ENCODE results near the gene ZDBF2. TPM values are rescaled to one million over a fixed set of nuclear protein-coding genes. Genes with fewer than 3 reads are reported as not detected.

ZDBF2 gene
- polyA plus RNA-seq, 1 donor (not counting 4 experiments of a cell fraction or from before 2014, with no cell fraction given) = 4.1 TPM

DNA sequence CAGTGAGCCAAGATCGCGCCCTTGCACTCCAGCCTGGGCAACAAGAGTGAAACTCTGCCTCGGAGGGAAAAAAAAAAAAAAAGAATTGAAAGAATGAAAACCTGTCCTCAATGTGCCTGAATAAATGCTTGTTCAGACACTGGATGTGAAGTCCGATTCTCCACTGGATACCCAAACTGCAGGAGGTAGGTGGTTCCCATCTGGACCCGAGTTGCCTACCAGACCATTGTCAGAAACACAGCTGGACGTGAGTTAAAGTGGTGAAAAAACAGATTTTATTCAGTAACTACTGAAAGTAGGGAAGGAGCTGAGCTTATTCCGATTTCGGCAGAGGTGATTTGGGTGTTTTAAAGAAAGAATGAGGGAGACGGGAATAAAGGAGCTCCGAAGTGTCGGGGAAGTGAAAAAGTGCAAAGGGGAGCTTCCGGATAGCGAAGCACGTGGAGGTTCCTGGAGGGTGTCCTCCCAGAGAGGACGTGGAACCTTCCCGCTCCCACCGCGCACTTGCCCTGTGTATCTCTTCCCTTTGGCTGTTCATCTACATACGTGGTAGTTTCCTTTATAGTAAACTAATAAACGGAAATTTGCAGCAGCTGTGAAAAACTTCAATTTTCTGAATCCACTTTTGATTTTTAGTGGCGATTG lies 10.4 kb upstream of the ZDBF2 start:
- dilution Hi-C loops (cut with MboI; ENCODE audit: extremely low pct_ligation_motif_present, low sequenced_read_pairs) = no loop called here

DNA sequence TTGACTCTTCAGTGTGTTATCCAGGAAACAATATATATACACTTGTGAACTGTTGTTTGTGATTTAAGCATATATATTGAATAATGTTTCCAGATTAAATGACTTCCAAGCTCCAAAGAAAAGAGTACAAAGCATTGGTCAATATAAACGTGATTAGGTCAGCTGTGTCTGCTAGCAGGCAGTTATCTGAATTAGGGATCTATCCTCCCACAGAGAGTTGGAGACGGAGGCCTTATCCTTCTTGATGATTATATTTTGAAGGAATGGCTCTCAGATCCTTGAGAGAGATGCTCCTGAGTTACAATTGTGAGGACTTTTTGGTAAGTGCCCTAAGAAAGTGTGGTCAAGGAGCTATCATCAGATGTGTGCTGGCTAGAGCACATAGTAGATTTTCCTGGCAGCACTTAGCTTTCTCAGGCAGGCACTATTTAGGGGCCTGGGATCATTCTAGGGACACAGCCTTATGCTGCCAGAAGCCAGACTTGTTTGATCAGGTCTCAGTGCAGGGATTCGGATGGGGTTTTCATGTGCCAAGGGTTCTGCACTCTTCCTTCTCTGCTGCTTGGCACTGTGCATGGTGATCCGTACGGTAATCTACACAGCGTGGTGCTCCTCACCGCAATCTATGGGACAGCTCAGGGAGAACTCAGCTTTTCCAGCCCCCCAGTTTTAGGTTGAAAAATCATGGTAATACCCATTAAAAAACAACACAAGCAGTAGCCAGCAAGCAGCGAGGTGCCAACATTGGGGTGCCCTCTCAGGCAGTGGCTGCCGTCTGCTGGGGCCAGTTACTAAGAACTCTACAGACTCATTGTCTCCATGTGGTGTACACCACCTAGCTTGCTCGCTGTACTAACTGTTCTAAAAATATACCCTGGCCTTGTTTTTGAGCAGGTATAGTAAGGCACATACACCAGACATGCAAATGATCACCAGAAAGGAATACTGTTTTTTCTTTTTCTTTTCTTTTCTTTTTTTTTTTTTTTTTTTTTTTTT lies 8.0 kb upstream of the ZDBF2 start:
- Histone ChIP-seq H2AFZ (ENCODE audit: control insufficient read depth, low read length) (no peak overlapping the region), H4K20me1 (ENCODE audit: control insufficient read depth, extremely low read depth, insufficient read depth, low read length) (no peaks in the 10 kb centered on the region), H3K27ac (ENCODE audit: control insufficient read depth, insufficient read depth, low read length) (no peak overlapping the region), H3K9me3 (ENCODE audit: control insufficient read depth, low read depth, low read length) (no peaks in the 10 kb centered on the region), H3K4me3 (ENCODE audit: control insufficient read depth in 2 of 3, extremely low read depth in 1 of 3, insufficient read depth in 2 of 3, low read depth in 1 of 3, low read length in 3 of 3) (no peak overlapping the region), H3K36me3 (ENCODE audit: control insufficient read depth in 2 of 2, extremely low read depth in 1 of 2, insufficient read depth in 2 of 2, low read length in 2 of 2) (no peaks in the 10 kb centered on the region), H3K27me3 (ENCODE audit: control insufficient read depth, extremely low read depth, insufficient read depth, low read length) (peaks cover 59% of the 10 kb centered on the region), H3K79me2 (ENCODE audit: control insufficient read depth, insufficient read depth, low read length) (no peaks in the 10 kb centered on the region), H3K9ac (ENCODE audit: control insufficient read depth, extremely low read depth, insufficient read depth, low read length) (no peak overlapping the region), H3K4me1 (ENCODE audit: control insufficient read depth, extremely low read depth, insufficient read depth, low read length) (no peaks in the 10 kb centered on the region), H3K4me2 (ENCODE audit: control insufficient read depth, extremely low read depth, insufficient read depth, low read depth, low read length) (no peak overlapping the region), H3K9me1 (ENCODE audit: control insufficient read depth, extremely low read depth, insufficient read depth, low read length) (no peaks in the 10 kb centered on the region)
- no peak for TF ChIP-seq CTCF (optimal IDR thresholded peaks at IDR 0.05 in 1 of 3, IDR thresholded peaks at IDR 0.05 in 1 of 3, conservative IDR thresholded peaks at IDR 0.05 in 1 of 3; ENCODE audit: extremely low read depth in 1 of 3, insufficient read depth in 2 of 3, low read length in 3 of 3)
- no peak for TF ChIP-seq EZH2 (IDR thresholded peaks at IDR 0.05; ENCODE audit: low read length)
- dilution Hi-C loops (cut with MboI; ENCODE audit: extremely low pct_ligation_motif_present, low sequenced_read_pairs) = no loop called here
- DNase-seq (ENCODE audit: low read depth, low spot score) (no peak), FAIRE-seq (no peak)

More for the DNA sequence above, 10.4 kb upstream of the ZDBF2 start:
- H4K20me1 ChIP-seq (ENCODE audit: control insufficient read depth, extremely low read depth, insufficient read depth, low read length) = no peaks in the 10 kb centered on the region
- DNase-seq (ENCODE audit: low read depth, low spot score) (no peak), FAIRE-seq (no peak)
- H3K4me3 ChIP-seq (ENCODE audit: control insufficient read depth in 2 of 3, extremely low read depth in 1 of 3, insufficient read depth in 2 of 3, low read depth in 1 of 3, low read length in 3 of 3) = no peak overlapping the region
- H3K79me2 ChIP-seq (ENCODE audit: control insufficient read depth, insufficient read depth, low read length) = no peaks in the 10 kb centered on the region
- no peaks in the 10 kb centered on the region for H3K9me1 ChIP-seq (ENCODE audit: control insufficient read depth, extremely low read depth, insufficient read depth, low read length)
- H3K4me2 ChIP-seq (ENCODE audit: control insufficient read depth, extremely low read depth, insufficient read depth, low read depth, low read length) = no peak overlapping the region
- no peaks in the 10 kb centered on the region for H3K36me3 ChIP-seq (ENCODE audit: control insufficient read depth in 2 of 2, extremely low read depth in 1 of 2, insufficient read depth in 2 of 2, low read length in 2 of 2)
- H3K9me3 ChIP-seq (ENCODE audit: control insufficient read depth, low read depth, low read length) = no peaks in the 10 kb centered on the region
- no peak overlapping the region for H2AFZ ChIP-seq (ENCODE audit: control insufficient read depth, low read length)
- peaks cover 73% of the 10 kb centered on the region for H3K27me3 ChIP-seq (ENCODE audit: control insufficient read depth, extremely low read depth, insufficient read depth, low read length)
- H3K9ac ChIP-seq (ENCODE audit: control insufficient read depth, extremely low read depth, insufficient read depth, low read length) = no peak overlapping the region
- no peak overlapping the region for H3K27ac ChIP-seq (ENCODE audit: control insufficient read depth, insufficient read depth, low read length)
- H3K4me1 ChIP-seq (ENCODE audit: control insufficient read depth, extremely low read depth, insufficient read depth, low read length) = no peaks in the 10 kb centered on the region
- no peak for TF ChIP-seq CTCF (optimal IDR thresholded peaks at IDR 0.05 in 1 of 3, IDR thresholded peaks at IDR 0.05 in 1 of 3, conservative IDR thresholded peaks at IDR 0.05 in 1 of 3; ENCODE audit: extremely low read depth in 1 of 3, insufficient read depth in 2 of 3, low read length in 3 of 3)
- TF ChIP-seq EZH2 (IDR thresholded peaks at IDR 0.05; ENCODE audit: low read length) = peak; percentile 52

Data from keratinocyte (primary cell).